OCI-LY7 (cell line): ENCODE measurements around the gene SLC10A7. TPM values are rescaled to one million over a fixed set of nuclear protein-coding genes. Genes with fewer than 3 reads are reported as not detected.

Experiments
- BruUV-seq: library from RNA; stranded (reverse); fragments of 400-500 nt; replicated peaks from 2 replicates; lab custom pipeline; 2021; lab: Mats Ljungman, UMichigan
- CTCF ChIA-PET: fragments of 300-600 bp; sonication (Branson Sonifier 250); formaldehyde crosslinking; loops from one replicate; lab custom pipeline; 2022; ENCODE audit warnings: antibody characterized with exemption; ENCODE audit not compliant: unreplicated experiment; lab: Charles Lee
- POLR2A ChIA-PET: fragments of 300-600 bp; sonication (Branson Sonifier 250); formaldehyde crosslinking; loops from one replicate; lab custom pipeline; 2022; ENCODE audit warnings: antibody characterized with exemption; lab: Charles Lee
- DNase-seq: peaks from one replicate; pipeline ENCODE4 v3.0.0-alpha.2; 2015; ENCODE audit warnings: low spot score
- H2AFZ ChIP-seq: fragments of 200-600 bp; sonication (generic), shearing (Covaris generic); 2 replicates; pipeline ENCODE4 v1.6.1; 2014; ENCODE audit warnings: mild to moderate bottlenecking, antibody characterized with exemption, low read length, moderate library complexity
- H3K27ac ChIP-seq: fragments of 200-600 bp; sonication (generic); 2 replicates; pipeline ENCODE4 v1.5.1; 2014; ENCODE audit warnings: mixed run types, low read depth, mild to moderate bottlenecking, moderate library complexity, low read length, inconsistent platforms; ENCODE audit not compliant: poor library complexity, severe bottlenecking
- H3K36me3 ChIP-seq: fragments of 200-600 bp; sonication (generic); 2 replicates; pipeline ENCODE4 v1.6.1; 2014; ENCODE audit warnings: mild to moderate bottlenecking, antibody characterized with exemption, low read length, moderate library complexity, mixed read lengths; ENCODE audit not compliant: insufficient read depth
- H3K4me1 ChIP-seq: fragments of 200-600 bp; sonication (generic); 2 replicates; pipeline ENCODE4 v1.5.1; 2014; ENCODE audit warnings: mild to moderate bottlenecking, low read length; ENCODE audit not compliant: insufficient read depth, poor library complexity, severe bottlenecking
- H3K4me2 ChIP-seq: fragments of 200-600 bp; sonication (generic); 2 replicates; pipeline ENCODE4 v1.6.1; 2014; ENCODE audit warnings: mild to moderate bottlenecking, low read length
- H3K4me3 ChIP-seq: fragments of 200-600 bp; sonication (generic); 2 replicates; pipeline ENCODE4 v1.5.1; 2014; ENCODE audit warnings: mild to moderate bottlenecking, low read depth, low read length; ENCODE audit not compliant: poor library complexity, severe bottlenecking
- H3K79me2 ChIP-seq: fragments of 200-600 bp; sonication (generic); 2 replicates; pipeline ENCODE4 v1.6.1; 2016; ENCODE audit warnings: low read depth, mild to moderate bottlenecking, low read length, moderate library complexity, mixed read lengths; ENCODE audit not compliant: insufficient read depth
- H3K9me2 ChIP-seq: fragments of 200-600 bp; sonication (generic); 2 replicates; pipeline ENCODE4 v1.6.1; 2016; ENCODE audit warnings: mild to moderate bottlenecking, low read length, mixed read lengths; ENCODE audit not compliant: insufficient read depth
- H3K9me3 ChIP-seq: fragments of 200-600 bp; sonication (generic); 2 replicates; pipeline ENCODE4 v1.6.1; 2014; ENCODE audit warnings: mild to moderate bottlenecking, mixed run types, low read length, mixed read lengths
- H4K20me1 ChIP-seq: fragments of 200-600 bp; sonication (generic); 2 replicates; pipeline ENCODE4 v1.6.1; 2014; ENCODE audit warnings: mild to moderate bottlenecking, antibody characterized with exemption, low read length, moderate library complexity, mixed read lengths; ENCODE audit not compliant: insufficient read depth
- CTCF ChIP-seq: fragments of 200-600 bp; sonication (generic); conservative IDR thresholded peaks from 2 replicates; pipeline ENCODE4 v1.5.1; 2014; ENCODE audit warnings: mild to moderate bottlenecking, antibody characterized with exemption, low read length, moderate library complexity, mixed read lengths
- EZH2phosphoT487 ChIP-seq: fragments of 200-600 bp; sonication (generic); IDR thresholded peaks from 2 replicates; pipeline ENCODE4 v1.6.1; 2018; ENCODE audit warnings: low read depth, borderline replicate concordance, mild to moderate bottlenecking, mixed run types, antibody characterized with exemption, low read length, moderate library complexity, mixed read lengths
- intact Hi-C: fragments of 100-400 bp; cut with micrococcal nuclease; formaldehyde crosslinking; loops from one replicate; pipeline ENCODE4 v1.10.0; 2022; ENCODE audit not compliant: unreplicated experiment
- total RNA-seq, 2 experiments: library from RNA; depleted of rRNA in 1 of 2; stranded (reverse); fragments of >200 nt in 1 of 2; shearing (Covaris generic) in 1 of 2; gene quantifications; 2 replicates each; pipeline ENCODE4 v1.2.3, GENCODE V29; 2014 to 2022

SLC10A7 gene
- total RNA-seq, 2 experiments from 2014 or later = 16.8 to 18.9 TPM

- H3K4me2 ChIP-seq = no peak overlapping the region
- 0 out of 2 replicates have a peak, but pooled peaks cover 5% of the 10 kb centered on the region for H3K36me3 ChIP-seq
- ChIA-PET POLR2A (interaction anchor here (0.7 to 1.7 kb wide), 4 partner anchors 9 to 1687 kb away, joined by 3 to 4 read pairs (median 4); no protein-coding TSS in a partner anchor), CTCF (no interaction called here)
- DNase-seq = no peak
- intact Hi-C loops = no loop called here
- no TSS peak for BruUV-seq
- H2AFZ ChIP-seq = no peak overlapping the region
- TF ChIP-seq CTCF (no peak), EZH2phosphoT487 (no peak)
- H3K4me1 ChIP-seq = no peaks in the 10 kb centered on the region
- H3K9me3 ChIP-seq = peaks cover 6% of the 10 kb centered on the region; the same call in 1 of the 2 replicates
- H3K27ac ChIP-seq = no peak overlapping the region
- H3K4me3 ChIP-seq = no peak overlapping the region
- no peaks in the 10 kb centered on the region for H3K9me2 ChIP-seq
- no peaks in the 10 kb centered on the region for H3K79me2 ChIP-seq
- H4K20me1 ChIP-seq = no peaks in the 10 kb centered on the region
Observed at GRCh38 chr4:146486565-146486964, 35.2 kb downstream of the SLC10A7 start.

GRCh38 chr4:146485968-146486367 is 35.8 kb downstream of the SLC10A7 start:
- no peak overlapping the region for H3K4me2 ChIP-seq
- no peak overlapping the region for H3K4me3 ChIP-seq
- H3K36me3 ChIP-seq = 0 out of 2 replicates have a peak, but pooled peaks cover 5% of the 10 kb centered on the region
- H3K9me3 ChIP-seq = peaks cover 6% of the 10 kb centered on the region; the same call in 1 of the 2 replicates
- H4K20me1 ChIP-seq = no peaks in the 10 kb centered on the region
- no peaks in the 10 kb centered on the region for H3K9me2 ChIP-seq
- H3K79me2 ChIP-seq = no peaks in the 10 kb centered on the region
- no peak for TF ChIP-seq CTCF
- TF ChIP-seq EZH2phosphoT487 = no peak
- no TSS peak for BruUV-seq
- H2AFZ ChIP-seq = no peak overlapping the region
- H3K4me1 ChIP-seq = no peaks in the 10 kb centered on the region
- ChIA-PET CTCF (interaction anchor here (0.5 kb wide), 1 partner anchor 20 kb away, joined by 3 read pairs; no protein-coding TSS in a partner anchor), POLR2A (interaction anchor here (0.6 to 1.7 kb wide), 6 partner anchors 10 to 1688 kb away, joined by 3 to 4 read pairs (median 4); partner anchors contain the start of gene REELD1)
- no peak for DNase-seq
- intact Hi-C loops = no loop called here
- no peak overlapping the region for H3K27ac ChIP-seq

GRCh38 chr4:146482788-146483187 is 39.0 kb downstream of the SLC10A7 start:
- Histone ChIP-seq H4K20me1 (no peaks in the 10 kb centered on the region), H3K36me3 (0 out of 2 replicates have a peak, but pooled peaks cover 4% of the 10 kb centered on the region), H3K79me2 (no peaks in the 10 kb centered on the region), H3K9me3 (peaks cover 6% of the 10 kb centered on the region; the same call in 1 of the 2 replicates), H3K4me1 (no peaks in the 10 kb centered on the region), H3K4me3 (no peak overlapping the region), H3K27ac (no peak overlapping the region), H3K9me2 (no peaks in the 10 kb centered on the region), H2AFZ (no peak overlapping the region), H3K4me2 (no peak overlapping the region)
- intact Hi-C loops = no loop called here
- ChIA-PET CTCF (no interaction called here), POLR2A (interaction anchor here (1.2 kb wide), 1 partner anchor 10 kb away, joined by 4 read pairs; no protein-coding TSS in a partner anchor)
- TF ChIP-seq CTCF (no peak), EZH2phosphoT487 (no peak)
- no peak for DNase-seq
- BruUV-seq = no TSS peak
